PFSK-1 (cell line): ENCODE results near the gene NRBF2.

Source experiments
- REST ChIP-seq, 2 experiments: IDR thresholded peaks; 2 replicates each; pipeline versions ENCODE4 v1.6.1 to v1.8.0; 2011 to 2012; ENCODE audit warnings: low read depth in 2 of 2, low read length in 2 of 2, control low read depth in 1 of 2, inconsistent platforms in 1 of 2, mild to moderate bottlenecking in 1 of 2, moderate library complexity in 1 of 2; ENCODE audit not compliant: insufficient read depth in 1 of 2
- SIN3A ChIP-seq: IDR thresholded peaks from 2 replicates; pipeline ENCODE4 v1.6.1; 2012; ENCODE audit warnings: mild to moderate bottlenecking, low read length, moderate library complexity, borderline replicate concordance; ENCODE audit not compliant: insufficient read depth
- TAF1 ChIP-seq: IDR thresholded peaks from 2 replicates; pipeline ENCODE4 v1.6.1; 2012; ENCODE audit warnings: low read length, control low read depth, borderline replicate concordance; ENCODE audit not compliant: insufficient read depth

DNA sequence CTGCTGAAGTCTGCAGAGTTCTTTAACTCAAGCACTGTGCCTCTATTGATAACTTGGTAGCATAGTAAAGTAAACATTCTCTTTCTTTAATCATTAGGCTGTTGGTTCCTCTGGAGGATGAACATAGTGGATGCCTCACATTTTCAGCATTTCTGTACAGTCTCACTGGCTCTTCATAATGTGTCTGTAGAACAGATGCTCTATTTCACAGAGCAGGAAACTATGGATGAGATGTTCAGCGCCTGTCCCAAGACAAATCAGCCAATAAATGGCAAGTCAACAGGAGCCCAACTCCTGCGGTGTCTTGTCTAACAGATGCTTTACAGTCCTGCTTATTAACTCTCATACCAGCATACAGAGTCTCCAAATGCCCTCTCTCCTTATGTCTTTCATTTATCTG, 36.5 kb downstream of the NRBF2 start:
- TF ChIP-seq TAF1 (no peak), REST (IDR thresholded peaks at IDR 0.05; ENCODE audit: insufficient read depth in 1 of 2, low read depth in 2 of 2, low read length in 2 of 2) (no peak), SIN3A (no peak)
